GM10266 (cell line): ENCODE results near the gene DAO.
"Not testable (repeated sequence)": the region's sequence is repeated elsewhere in the genome, so short reads cannot be mapped to it uniquely, and the experiment has no call there.

Experiments
- DNase-seq: peaks from one replicate; pipeline ENCODE4 v3.0.0; 2012; ENCODE audit errors: extremely low spot score
- CTCF ChIP-seq: IDR thresholded peaks from 2 replicates; pipeline ENCODE4 v1.5.1; 2012; ENCODE audit warnings: mild to moderate bottlenecking, low read depth; ENCODE audit not compliant: control insufficient read depth, insufficient read depth; ENCODE audit errors: missing control alignments

DAO gene

DNA sequence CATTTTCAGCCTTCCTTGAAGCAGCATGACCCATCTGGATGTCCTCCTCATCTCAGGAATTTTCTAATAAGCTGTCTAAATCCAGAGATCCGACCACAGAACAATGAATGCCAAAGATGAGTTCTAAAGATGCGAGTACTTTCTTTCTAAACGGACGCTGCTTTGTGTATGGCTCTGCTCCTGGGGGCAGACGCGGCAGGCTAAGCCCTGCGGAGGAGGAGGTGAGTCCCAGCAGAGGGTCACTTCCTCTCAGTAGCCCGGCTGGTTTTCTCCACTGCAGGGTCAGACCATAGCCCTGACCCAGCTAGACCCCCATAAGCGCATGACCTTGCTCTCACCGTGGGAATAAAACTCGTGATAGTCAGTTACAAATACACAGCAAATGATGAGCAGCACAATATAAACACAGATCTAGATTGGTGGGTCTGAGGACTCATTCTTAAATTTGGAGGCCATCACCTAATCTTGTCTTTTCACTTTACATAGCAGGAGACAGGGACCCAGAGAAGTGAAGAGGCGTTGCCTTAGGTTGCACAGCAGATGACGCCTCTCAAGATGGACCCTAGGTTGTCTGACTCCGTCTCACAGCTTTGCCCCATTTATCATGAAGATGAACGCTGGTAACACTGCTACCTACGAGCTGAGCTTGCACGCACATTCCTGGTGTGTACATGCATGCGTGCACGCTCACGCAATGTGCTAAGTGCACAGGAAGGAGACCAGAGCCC, 39.1 kb upstream of the DAO start:
- TF ChIP-seq CTCF: no peak
- DNase-seq: no peak

DNA sequence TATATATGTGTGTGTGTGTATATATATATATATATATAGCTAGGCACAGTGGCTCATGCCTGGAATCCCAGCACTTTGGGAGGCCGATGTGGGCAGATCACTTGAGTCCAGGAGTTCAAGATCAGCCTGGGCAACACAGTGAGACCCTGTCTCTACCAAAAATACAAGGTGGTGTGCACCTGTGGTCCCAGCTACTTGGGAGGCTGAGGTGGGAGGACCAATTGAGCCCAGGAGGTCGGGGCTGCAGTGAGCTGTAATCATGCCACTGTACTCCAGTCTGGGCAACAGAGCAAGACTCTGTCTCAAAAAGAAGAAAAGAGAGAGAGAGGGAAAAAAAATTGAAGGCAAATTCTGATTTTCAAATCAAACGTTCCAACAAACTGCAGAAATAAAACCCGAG, 38.1 kb upstream of the DAO start:
- DNase-seq: not testable (repeated sequence)

- no peak for DNase-seq
- no peak for TF ChIP-seq CTCF
These were observed 37.5 kb upstream of the DAO start for GRCh38 chr12:108842361-108842760.

- DNase-seq: no peak
- no peak for TF ChIP-seq CTCF
These were observed 36.7 kb upstream of the DAO start for GRCh38 chr12:108843187-108843586.

- DNase-seq: no peak
- no peak for TF ChIP-seq CTCF
These were observed 34.2 kb upstream of the DAO start for GRCh38 chr12:108845696-108846095.

GRCh38 chr12:108846290-108846701, 33.6 kb upstream of the DAO start:
- TF ChIP-seq CTCF: no peak
- DNase-seq: no peak

DNA sequence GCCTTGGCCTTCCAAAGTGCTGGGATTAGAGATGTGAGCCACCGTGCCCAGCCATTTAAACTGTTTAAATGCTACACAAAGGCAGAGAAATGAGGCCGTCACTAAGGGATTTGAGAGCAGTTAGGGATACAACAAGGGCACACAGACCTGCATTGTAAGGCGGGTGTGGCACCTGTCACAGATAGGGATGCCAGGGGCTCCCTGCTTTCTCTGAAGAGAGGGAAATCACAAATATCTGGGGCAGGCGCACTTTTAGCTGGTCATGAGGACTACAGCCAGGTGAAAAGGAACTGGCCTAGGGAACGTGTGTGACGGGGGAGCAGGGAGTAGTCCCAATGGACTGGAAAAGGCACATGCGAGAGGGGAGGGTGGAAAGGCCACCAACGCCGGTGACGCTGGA, 32.2 kb upstream of the DAO start:
- no peak for TF ChIP-seq CTCF
- no peak for DNase-seq

DNA sequence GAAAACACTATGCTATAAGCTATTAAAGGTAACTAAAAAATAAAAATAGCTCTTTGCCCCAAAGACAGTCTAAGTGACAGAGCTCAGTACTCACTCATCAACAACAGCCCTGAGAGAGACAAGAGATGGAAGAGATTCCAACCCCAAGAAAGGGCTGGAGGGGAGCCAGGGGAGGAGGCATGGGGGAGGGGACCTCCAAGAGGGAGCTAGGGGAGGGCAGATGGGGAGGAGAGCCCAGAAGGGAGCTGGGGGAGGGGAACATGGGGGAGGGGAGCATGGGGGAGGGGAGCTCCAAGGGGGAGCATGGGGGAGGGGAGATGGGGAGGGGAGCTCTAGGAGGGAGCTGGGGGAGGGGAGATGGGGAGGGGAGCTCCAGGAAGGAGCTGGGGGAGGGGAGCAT, 30.2 kb upstream of the DAO start:
- DNase-seq: no peak
- TF ChIP-seq CTCF: no peak
